C4-2B (cell line): ENCODE data around the gene MAP6.
A peak's percentile ranks its signal among the peaks of the same experiment; 100 is the strongest.

Source experiments
- H3K27ac ChIP-seq: fragments of 450-650 bp; 2 replicates; pipeline ENCODE4 v1.5.1; 2017
- CTCF ChIP-seq: fragments of 450-650 bp; conservative IDR thresholded peaks from 2 replicates; pipeline ENCODE4 v1.5.1; 2017; ENCODE audit warnings: mild to moderate bottlenecking
- ZFX ChIP-seq: fragments of 450-650 bp; IDR thresholded peaks from 2 replicates; pipeline ENCODE4 v1.6.1; 2017

The MAP6 gene

DNA sequence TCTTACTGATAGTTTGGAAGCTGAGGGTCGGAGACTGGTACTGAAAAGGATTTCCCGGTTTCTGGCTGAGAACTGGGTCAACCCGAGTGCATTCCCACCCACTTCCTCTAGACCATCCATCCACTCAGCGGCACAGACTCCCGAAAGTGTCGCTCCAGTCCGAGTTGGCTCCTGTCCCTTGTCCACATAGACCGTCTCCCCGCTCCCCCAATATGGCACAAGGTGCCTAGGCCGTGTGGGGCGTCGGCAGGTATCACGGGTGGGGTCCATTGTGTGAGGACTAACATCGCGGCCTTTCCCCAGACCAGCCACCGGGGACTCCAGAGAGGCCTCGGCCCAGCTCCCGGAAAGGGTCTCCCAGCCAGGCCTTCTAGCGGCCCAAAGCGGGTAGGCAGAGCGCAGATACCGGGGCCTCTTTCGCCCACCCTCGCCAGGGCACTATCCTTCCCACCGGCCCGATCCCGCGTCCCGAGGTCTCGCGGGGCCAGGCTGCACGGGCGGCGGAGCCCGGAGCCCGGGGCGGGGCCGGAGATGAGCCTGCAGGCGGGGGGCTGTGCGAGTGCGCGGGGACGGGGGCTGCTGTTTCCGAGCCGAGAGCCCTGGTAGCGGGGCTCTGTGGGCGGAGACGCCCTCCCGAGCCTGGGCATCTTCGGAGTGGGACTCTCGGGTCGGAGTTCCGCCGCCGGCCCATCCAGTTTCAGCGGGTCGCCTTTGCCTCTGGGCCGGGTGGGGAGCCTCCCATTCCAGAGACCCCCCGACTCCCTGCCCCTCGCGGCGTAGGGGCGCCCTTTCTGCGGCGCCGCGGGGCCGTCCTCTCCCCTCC lies 85.7 kb downstream of the MAP6 start:
- no peak overlapping the region for H3K27ac ChIP-seq

DNA sequence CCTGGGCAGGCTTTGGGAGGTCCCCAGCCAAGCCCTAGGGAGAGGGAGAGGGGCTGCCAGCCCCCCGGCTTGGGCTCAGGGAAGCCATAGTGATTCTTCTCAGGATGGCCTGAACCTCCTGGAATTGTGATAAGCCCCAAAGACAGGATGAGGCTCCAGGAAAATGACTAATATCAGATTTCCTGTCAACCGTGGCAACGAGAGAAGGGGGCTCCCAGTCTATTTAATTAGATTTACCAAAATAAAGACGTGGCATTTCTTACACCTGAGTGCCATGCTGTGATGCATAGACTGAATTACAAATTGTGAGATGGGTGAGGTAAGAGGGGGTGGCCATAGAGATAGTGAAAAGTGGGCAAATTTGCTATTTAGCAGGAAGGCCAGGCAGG lies 86.3 kb downstream of the MAP6 start:
- H3K27ac ChIP-seq = no peak overlapping the region
- no peak for TF ChIP-seq ZFX
- TF ChIP-seq CTCF = no peak

More for the DNA sequence above, 85.7 kb downstream of the MAP6 start:
- TF ChIP-seq ZFX (no peak), CTCF (no peak)

DNA sequence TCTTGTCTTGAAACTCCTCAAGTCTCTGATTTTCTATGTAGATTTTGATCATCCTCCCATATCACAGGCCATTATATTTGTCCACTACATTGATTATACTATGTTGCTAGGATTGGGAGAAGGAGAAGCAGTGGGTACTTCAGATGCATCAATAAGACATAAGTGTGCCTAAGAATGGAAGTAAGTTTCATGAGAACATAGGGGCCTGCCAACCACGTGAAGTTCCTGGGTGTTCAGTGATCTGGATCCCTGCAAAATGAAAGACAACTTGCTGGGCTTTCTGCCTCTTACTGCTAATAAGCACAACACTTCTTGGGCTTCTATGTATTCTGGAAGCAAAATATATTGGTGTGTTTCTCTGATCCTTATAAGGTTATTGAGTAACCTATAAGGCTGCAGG lies 89.0 kb downstream of the MAP6 start:
- TF ChIP-seq ZFX (no peak), CTCF (no peak)
- no peak overlapping the region for H3K27ac ChIP-seq

DNA sequence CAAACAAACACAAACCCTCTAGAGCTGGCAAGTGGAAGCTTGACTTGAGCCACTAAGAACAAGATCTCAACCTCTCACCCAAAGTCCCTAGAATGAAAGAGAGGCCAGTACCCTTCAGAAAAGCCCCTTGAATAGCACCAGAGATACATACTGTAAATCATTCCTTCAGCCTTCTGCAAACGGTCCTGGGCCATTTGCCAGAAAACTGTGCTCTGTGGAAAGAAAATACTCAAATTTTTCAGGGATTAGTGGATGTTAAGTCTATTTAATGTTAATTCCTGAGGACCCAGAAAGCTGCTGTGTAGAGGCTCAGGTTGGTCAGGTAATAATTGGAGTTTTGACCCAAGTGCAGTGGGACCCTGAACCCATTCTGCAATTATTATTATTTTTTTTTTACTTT lies 89.9 kb downstream of the MAP6 start:
- TF ChIP-seq CTCF (no peak), ZFX (no peak)
- no peak overlapping the region for H3K27ac ChIP-seq

DNA sequence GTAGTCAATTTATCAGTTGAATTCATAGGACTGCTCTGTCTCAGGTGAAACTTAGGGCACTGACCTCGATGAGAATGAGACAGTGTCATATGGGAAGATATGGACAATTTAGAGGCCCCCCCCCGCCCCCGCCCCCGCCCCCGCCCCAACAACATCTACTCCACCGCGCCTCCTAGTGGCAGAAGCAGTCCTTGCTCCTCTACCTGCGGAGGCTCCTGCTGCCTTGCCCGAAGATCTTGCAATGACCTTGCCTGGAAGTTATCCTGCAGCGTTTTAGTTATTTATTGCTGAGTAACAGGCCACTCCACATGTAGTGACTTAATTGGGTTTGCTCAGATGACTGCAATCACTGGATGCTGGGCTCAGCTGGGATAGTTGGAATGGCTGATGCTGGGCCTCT lies 91.6 kb downstream of the MAP6 start:
- H3K27ac ChIP-seq = no peak overlapping the region
- peak; percentile 79 for TF ChIP-seq CTCF
- no peak for TF ChIP-seq ZFX

DNA sequence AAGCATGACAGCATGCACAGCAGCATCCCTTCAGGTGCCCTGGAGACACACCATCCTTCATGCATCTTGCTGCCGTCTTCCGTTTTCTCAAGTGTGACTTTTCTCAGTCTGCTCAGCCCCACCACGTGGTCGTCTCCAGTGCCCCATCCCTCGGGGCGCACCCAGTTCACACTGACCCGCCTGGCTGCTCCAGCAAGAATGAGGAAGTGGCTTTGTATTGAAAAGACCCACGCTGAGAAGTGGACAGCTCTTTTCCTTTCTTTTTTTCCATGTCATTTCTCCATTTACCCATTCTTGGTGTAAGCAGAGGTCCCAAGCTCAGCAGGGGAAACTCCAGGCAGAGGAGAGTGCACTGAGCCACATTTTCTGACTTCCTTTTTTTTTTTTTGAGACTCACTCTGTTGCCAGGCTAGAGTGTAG lies 92.3 kb downstream of the MAP6 start:
- TF ChIP-seq CTCF = no peak
- TF ChIP-seq ZFX = no peak
- no peak overlapping the region for H3K27ac ChIP-seq

- no peak overlapping the region for H3K27ac ChIP-seq
- TF ChIP-seq ZFX (no peak), CTCF (no peak)
Measured at GRCh38 chr11:75576017-75576416, 92.8 kb downstream of the MAP6 start.
